H1 (cell line): ENCODE data around the gene SLC16A11. TPM values are rescaled to one million over a fixed set of nuclear protein-coding genes. Genes with fewer than 3 reads are reported as not detected.

Source experiments
- CTCF ChIA-PET: fragments of 300-600 bp; sonication (Branson Sonifier 250); formaldehyde crosslinking; loops from one replicate; lab custom pipeline; 2021; ENCODE audit not compliant: partially characterized antibody; lab: Charles Lee
- POLR2A ChIA-PET: fragments of 300-600 bp; sonication (Branson Sonifier 250); formaldehyde crosslinking; loops from one replicate; lab custom pipeline; 2021; ENCODE audit warnings: inconsistent platforms; ENCODE audit not compliant: partially characterized antibody; lab: Charles Lee
- DNase-seq, 2 experiments: peaks; one replicate each; pipeline versions ENCODE4 v3.0.0 to v3.0.0-alpha.2; 2010 to 2022; ENCODE audit warnings: low spot score in 2 of 2, low read depth in 1 of 2, mixed read lengths in 1 of 2
- FAIRE-seq: peaks from 2 replicates; lab custom pipeline; 2011; peaks lifted over from hg19 to GRCh38; lab: Jason Lieb, UNC
- H2AFZ ChIP-seq: 2 replicates; pipeline ENCODE4 v1.8.1; 2012; ENCODE audit warnings: low read length, inconsistent platforms
- H2AK5ac ChIP-seq: 2 replicates; pipeline ENCODE4 v1.6.1; 2013; ENCODE audit warnings: low read depth, low read length
- H2BK120ac ChIP-seq: replicated peaks from 2 replicates; pipeline ENCODE3; 2013; ENCODE audit warnings: low read depth, low read length, inconsistent platforms
- H2BK12ac ChIP-seq: 2 replicates; pipeline ENCODE4 v1.6.1; 2013; ENCODE audit warnings: low read depth, low read length
- H2BK15ac ChIP-seq: 2 replicates; pipeline ENCODE4 v1.6.1; 2013; ENCODE audit warnings: low read length
- H2BK20ac ChIP-seq: 2 replicates; pipeline ENCODE4 v1.6.1; 2013; ENCODE audit warnings: low read length
- H2BK5ac ChIP-seq: 2 replicates; pipeline ENCODE4 v1.6.1; 2013; ENCODE audit warnings: low read depth, low read length
- H3K14ac ChIP-seq: 2 replicates; pipeline ENCODE4 v1.6.1; 2013; ENCODE audit warnings: inconsistent platforms; ENCODE audit not compliant: insufficient read length
- H3K18ac ChIP-seq: 2 replicates; pipeline ENCODE4 v1.6.1; 2013; ENCODE audit warnings: low read length; ENCODE audit errors: extremely low read depth
- H3K23ac ChIP-seq: 2 replicates; pipeline ENCODE4 v1.6.1; 2013; ENCODE audit warnings: inconsistent platforms; ENCODE audit not compliant: insufficient read length
- H3K23me2 ChIP-seq: 2 replicates; pipeline ENCODE4 v1.6.1; 2013; ENCODE audit warnings: low read depth, low read length
- H3K27ac ChIP-seq: 2 replicates; pipeline ENCODE4 v1.6.1; 2011; ENCODE audit warnings: low read depth, low read length, inconsistent platforms
- H3K27me3 ChIP-seq, 4 experiments: replicated peaks in 1 of 4; 1 replicate in 1 of 4; 2 replicates in 3 of 4; pipeline versions ENCODE4 v1.6.1 to v1.8.1; 2011 to 2013; ENCODE audit warnings: low read length in 3 of 4, mild to moderate bottlenecking in 3 of 4, inconsistent platforms in 2 of 4, mixed read lengths in 2 of 4, moderate library complexity in 1 of 4; ENCODE audit not compliant: control insufficient read depth in 3 of 4, insufficient read depth in 3 of 4; ENCODE audit errors: extremely low read depth in 1 of 4
- H3K36me3 ChIP-seq, 4 experiments: 2 replicates each; pipeline versions ENCODE4 v1.6.1 to v1.8.1; 2011 to 2013; ENCODE audit warnings: mild to moderate bottlenecking in 4 of 4, low read length in 3 of 4, moderate library complexity in 2 of 4, control low read depth in 1 of 4, inconsistent platforms in 1 of 4; ENCODE audit not compliant: insufficient read depth in 4 of 4, control insufficient read depth in 2 of 4
- H3K4ac ChIP-seq: replicated peaks from 2 replicates; pipeline ENCODE3; 2013; ENCODE audit warnings: low read length, low read depth, mixed read lengths, inconsistent platforms; ENCODE audit not compliant: insufficient read length
- H3K4me1 ChIP-seq, 4 experiments: replicated peaks in 1 of 4; 1 replicate in 1 of 4; 2 replicates in 3 of 4; pipeline versions ENCODE4 v1.6.1 to v1.8.1; 2011 to 2013; ENCODE audit warnings: low read length in 3 of 4, inconsistent platforms in 2 of 4, mixed read lengths in 1 of 4; ENCODE audit not compliant: insufficient read depth in 4 of 4, control insufficient read depth in 3 of 4
- H3K4me2 ChIP-seq, 2 experiments: 2 replicates each; pipeline versions ENCODE4 v1.6.1 to v1.8.1; 2011 to 2013; ENCODE audit warnings: low read depth in 2 of 2, low read length in 2 of 2, control low read depth in 1 of 2, inconsistent platforms in 1 of 2, mild to moderate bottlenecking in 1 of 2; ENCODE audit not compliant: insufficient read depth in 1 of 2
- H3K4me3 ChIP-seq, 4 experiments: fragments of 200-600, 300-600 bp in 1 of 4; sonication (generic), shearing (Covaris generic), sonication (Bioruptor Twin) in 1 of 4; 2 replicates each; pipeline versions ENCODE4 v1.5.1 to v1.8.1; 2011 to 2016; ENCODE audit warnings: low read length in 4 of 4, low read depth in 3 of 4, control low read depth in 2 of 4, inconsistent platforms in 2 of 4, mild to moderate bottlenecking in 2 of 4, mixed read lengths in 1 of 4, moderate library complexity in 1 of 4; ENCODE audit not compliant: insufficient read depth in 2 of 4; ENCODE audit errors: extremely low read depth in 1 of 4
- H3K56ac ChIP-seq: replicated peaks from 2 replicates; pipeline ENCODE3; 2013; ENCODE audit warnings: low read depth, mild to moderate bottlenecking, mixed read lengths, low read length, inconsistent platforms; ENCODE audit not compliant: insufficient read length
- H3K79me1 ChIP-seq: 2 replicates; pipeline ENCODE4 v1.6.1; 2013; ENCODE audit warnings: low read depth, low read length, control low read depth
- H3K79me2 ChIP-seq, 2 experiments: 2 replicates each; pipeline versions ENCODE4 v1.6.1 to v1.8.1; 2012 to 2013; ENCODE audit warnings: low read length in 2 of 2, mild to moderate bottlenecking in 2 of 2, inconsistent platforms in 1 of 2; ENCODE audit not compliant: insufficient read depth in 2 of 2, control insufficient read depth in 1 of 2
- H3K9ac ChIP-seq, 4 experiments: replicated peaks in 1 of 4; 1 replicate in 1 of 4; 2 replicates in 3 of 4; pipeline versions ENCODE4 v1.6.1 to v1.8.1; 2011 to 2013; ENCODE audit warnings: low read depth in 3 of 4, low read length in 3 of 4, control low read depth in 2 of 4, mild to moderate bottlenecking in 2 of 4, moderate library complexity in 2 of 4, inconsistent platforms in 1 of 4; ENCODE audit errors: extremely low read depth in 1 of 4
- H3K9me3 ChIP-seq, 2 experiments: 2 replicates each; pipeline versions ENCODE4 v1.6.1 to v1.8.1; 2012 to 2013; ENCODE audit warnings: mild to moderate bottlenecking in 2 of 2, moderate library complexity in 2 of 2, control low read depth in 1 of 2, inconsistent platforms in 1 of 2, low read depth in 1 of 2, low read length in 1 of 2, mixed read lengths in 1 of 2; ENCODE audit not compliant: insufficient read depth in 2 of 2
- H4K20me1 ChIP-seq, 2 experiments: replicated peaks in 1 of 2; 2 replicates each; pipeline versions ENCODE3 to v1.8.1; 2011 to 2013; ENCODE audit warnings: inconsistent platforms in 2 of 2, low read length in 2 of 2, mild to moderate bottlenecking in 1 of 2; ENCODE audit not compliant: insufficient read depth in 2 of 2, control insufficient read depth in 1 of 2
- H4K5ac ChIP-seq: 2 replicates; pipeline ENCODE4 v1.6.1; 2013; ENCODE audit warnings: low read length, low read depth, mixed read lengths, inconsistent platforms; ENCODE audit not compliant: insufficient read length
- H4K8ac ChIP-seq: 2 replicates; pipeline ENCODE4 v1.8.0; 2013; ENCODE audit warnings: mild to moderate bottlenecking, moderate library complexity, low read length, inconsistent platforms; ENCODE audit not compliant: insufficient read depth; ENCODE audit errors: extremely low read depth
- H4K91ac ChIP-seq: replicated peaks from 2 replicates; pipeline ENCODE3; 2013; ENCODE audit warnings: low read length, mixed read lengths, inconsistent platforms; ENCODE audit not compliant: insufficient read length
- ASH2L ChIP-seq: fragments of 200-600, 300-600 bp; sonication (generic); IDR thresholded peaks from one replicate; pipeline ENCODE4 v1.7.1; 2017; ENCODE audit warnings: low read length
- CEBPB ChIP-seq: IDR thresholded peaks from 2 replicates; pipeline ENCODE4 v1.6.1; 2012; ENCODE audit warnings: low read depth, low read length
- CREB1 ChIP-seq: IDR thresholded peaks from 2 replicates; pipeline ENCODE4 v1.6.1; 2012; ENCODE audit warnings: inconsistent platforms
- CTBP2 ChIP-seq: IDR thresholded peaks from 2 replicates; pipeline ENCODE4 v1.7.0; 2011; ENCODE audit warnings: borderline replicate concordance, mild to moderate bottlenecking, moderate library complexity, mixed read lengths, low read length; ENCODE audit not compliant: insufficient read depth, insufficient read length
- E2F6 ChIP-seq: IDR thresholded peaks from 2 replicates; pipeline ENCODE4 v1.6.1; 2012; ENCODE audit warnings: inconsistent platforms
- KDM5A ChIP-seq: fragments of 200-600 bp; IDR thresholded peaks from 2 replicates; pipeline ENCODE4 v1.7.1; 2012; ENCODE audit warnings: mild to moderate bottlenecking, low read length, inconsistent platforms, mixed read lengths
- RFX5 ChIP-seq: IDR thresholded peaks from 2 replicates; pipeline ENCODE4 v1.6.1; 2011; ENCODE audit warnings: low read depth, low read length, improper control_type of control experiment, borderline replicate concordance
- SAP30 ChIP-seq: fragments of 300-600 bp; sonication (generic); IDR thresholded peaks from 2 replicates; pipeline ENCODE4 v1.7.1; 2012; ENCODE audit warnings: low read length, moderate library complexity, mild to moderate bottlenecking, inconsistent platforms; ENCODE audit not compliant: insufficient read depth, insufficient replicate concordance
- SIX5 ChIP-seq: IDR thresholded peaks from 2 replicates; pipeline ENCODE4 v1.6.1; 2011; ENCODE audit warnings: mild to moderate bottlenecking, low read depth, low read length
- TAF7 ChIP-seq: optimal IDR thresholded peaks from 2 replicates; pipeline ENCODE3; 2011; ENCODE audit warnings: low read depth, mild to moderate bottlenecking, inconsistent platforms, low read length, moderate library complexity, borderline replicate concordance
- WGBS, 2 experiments: shearing (Covaris generic) in 1 of 2; methylation state at CpG; one replicate each; pipeline versions ENCODE4 v1.1.6 to v1.1.7; 2013 to 2015; ENCODE audit warnings: low lambda C conversion rate in 2 of 2, mixed read lengths in 2 of 2, inconsistent platforms in 1 of 2, low coverage in 1 of 2, missing lambda C conversion rate in 1 of 2; ENCODE audit not compliant: insufficient replicate concordance in 2 of 2, insufficient coverage in 1 of 2, insufficient read length in 1 of 2; ENCODE audit errors: extremely low coverage in 1 of 2, missing lambda C conversion rate in 1 of 2; 5-methylcytosine and 5-hydroxymethylcytosine counted together
- polyA plus RNA-seq, 7 experiments: library from polyadenylated mRNA; depleted of rRNA in 3 of 7; stranded (reverse) in 5 of 7; unstranded in 2 of 7; fragments of >200 nt in 5 of 7; fragments of 200-250 nt in 2 of 7; gene quantifications; 1 replicate in 5 of 7; 2 replicates in 1 of 7; 4 replicates in 1 of 7; pipeline versions ENCODE4 v1.2.1 to v1.2.3, GENCODE V29; 2011 to 2013; ENCODE audit warnings: missing spikeins in 2 of 7, mixed read lengths in 2 of 7
- total RNA-seq: library from RNA; stranded (reverse); fragmentation: NEBNext Ultra II Directional; extraction: Animal tissue kit (Norgen Biotek cat#: 25700); gene quantifications from 2 replicates; pipeline ENCODE4 v1.2.1, GENCODE V29; 2021

Gene SLC16A11
- total and polyA plus RNA-seq, 2 of the 8 experiments (the other 6 are each of a cell fraction or from before 2014, with no cell fraction given): 0.35 to 0.39 TPM

GRCh38 chr17:7039832-7040231, 4.1 kb downstream of the SLC16A11 start:
- H4K91ac ChIP-seq: no peak overlapping the region
- ChIA-PET POLR2A (no interaction called here), CTCF (interaction anchor here (0.7 to 2.0 kb wide), 9 partner anchors 14 to 303 kb away, joined by 3 to 6 read pairs (median 3); no protein-coding TSS in a partner anchor)
- no peak overlapping the region for H3K4me3 ChIP-seq
- 82% methylated on average over 5 of the region's 5 CpGs; no CpG with 5 or more reads in 1 of the 2 experiments for WGBS, 2 experiments
- H3K23ac ChIP-seq: no peak overlapping the region
- H2BK120ac ChIP-seq: no peak overlapping the region
- peaks cover 34% of the 10 kb centered on the region; the same call in 1 of the 2 replicates for H3K23me2 ChIP-seq
- no peak overlapping the region for H2BK12ac ChIP-seq
- no peak overlapping the region for H3K14ac ChIP-seq
- H3K4ac ChIP-seq: no peak overlapping the region
- H2BK15ac ChIP-seq: no peak overlapping the region
- no peak overlapping the region for H2BK20ac ChIP-seq
- H2AFZ ChIP-seq: no peak overlapping the region
- no peak overlapping the region for H3K18ac ChIP-seq
- H3K4me1 ChIP-seq: peaks cover 3 to 23% (median 13%) of the 10 kb centered on the region in 4 experiments
- DNase-seq (no peak), FAIRE-seq (no peak)
- H2BK5ac ChIP-seq: no peak overlapping the region
- H3K27me3 ChIP-seq: peaks cover 3 to 28% (median 27%) of the 10 kb centered on the region in 4 experiments
- H3K9me3 ChIP-seq: no peaks in the 10 kb centered on the region
- no peaks in the 10 kb centered on the region for H3K79me2 ChIP-seq
- H2AK5ac ChIP-seq: no peak overlapping the region
- no peak for TF ChIP-seq SAP30
- TF ChIP-seq SIX5: no peak
- no peak for TF ChIP-seq CEBPB
- TF ChIP-seq CTBP2: no peak
- no peak for TF ChIP-seq KDM5A
- TF ChIP-seq RFX5: no peak
- TF ChIP-seq E2F6: no peak
- TF ChIP-seq CREB1: no peak
- TF ChIP-seq TAF7: no peak
- no peak for TF ChIP-seq ASH2L
- no peaks in the 10 kb centered on the region for H3K36me3 ChIP-seq
- peaks cover 0 to 12% of the 10 kb centered on the region in 2 experiments for H4K20me1 ChIP-seq
- H3K56ac ChIP-seq: no peak overlapping the region
- no peak overlapping the region for H3K9ac ChIP-seq
- no peak overlapping the region for H4K5ac ChIP-seq
- no peak overlapping the region for H3K4me2 ChIP-seq
- H4K8ac ChIP-seq: no peak overlapping the region
- no peaks in the 10 kb centered on the region for H3K79me1 ChIP-seq
- no peak overlapping the region for H3K27ac ChIP-seq
